Prostate gland (tissue), 2 donors: ENCODE results near the gene CCDC12. TPM values are rescaled to one million over a fixed set of nuclear protein-coding genes. Genes with fewer than 3 reads are reported as not detected.

Experiments used
- DNase-seq: peaks from one replicate; pipeline ENCODE4 v3.0.0-alpha.2; 2019; ENCODE audit warnings: low spot score
- H3K27ac ChIP-seq, 2 donors: fragments of 200-600 bp; sonication (generic); 2 replicates each; pipeline ENCODE4 v1.5.1; 2017 to 2019
- H3K27me3 ChIP-seq: fragments of 200-600 bp; sonication (generic); replicated peaks from 2 replicates; pipeline ENCODE4 v1.5.1; 2019; ENCODE audit not compliant: insufficient read depth
- H3K36me3 ChIP-seq, 2 donors: fragments of 200-600 bp; sonication (generic); 1 replicate in 1 of 2; 2 replicates in 1 of 2; pipeline versions ENCODE4 v1.5.1 to v1.8.1; 2017 to 2019
- H3K4me1 ChIP-seq: fragments of 200-600 bp; sonication (generic); replicated peaks from 2 replicates; pipeline ENCODE4 v1.5.1; 2019
- H3K4me3 ChIP-seq, 2 donors: fragments of 200-600 bp; sonication (generic); 2 replicates each; pipeline ENCODE4 v1.5.1; 2017 to 2019
- H3K9me3 ChIP-seq: fragments of 200-600 bp; sonication (generic); 2 replicates; pipeline ENCODE4 v1.5.1; 2017
- CTCF ChIP-seq, 4 experiments: fragments of 200-600 bp in 2 of 4; fragments of 450-650 bp in 2 of 4; sonication (generic) in 2 of 4; IDR thresholded peaks; 1 replicate in 3 of 4; 2 replicates in 1 of 4; pipeline ENCODE4 v1.5.1; 2016 to 2019; ENCODE audit warnings: antibody characterized with exemption in 4 of 4, mild to moderate bottlenecking in 2 of 4, moderate library complexity in 2 of 4
- POLR2A ChIP-seq: fragments of 450-650 bp; IDR thresholded peaks from one replicate; pipeline ENCODE4 v1.6.1; 2016; ENCODE audit warnings: antibody characterized with exemption, mild to moderate bottlenecking
- POLR2AphosphoS5 ChIP-seq: sonication (generic); formaldehyde crosslinking; IDR thresholded peaks from one replicate; pipeline ENCODE4 v1.6.1; 2017; ENCODE audit warnings: antibody characterized with exemption
- WGBS: methylation state at CpG from one replicate; pipeline ENCODE4 v1.1.5; 2018; 5-methylcytosine and 5-hydroxymethylcytosine counted together
- intact Hi-C: fragments of 100-400 bp; cut with DNase I; formaldehyde crosslinking; loops from one replicate; pipeline ENCODE4 v1.14.2; 2022
- total RNA-seq, 2 donors: library from RNA; depleted of rRNA; stranded (reverse); fragments of >200 nt; gene quantifications; one replicate each; pipeline ENCODE4 v1.1.0, GENCODE V29; 2016

CCDC12 gene
- total RNA-seq, 2 donors from 2014 or later, result 34.6 to 78.7 TPM

DNA sequence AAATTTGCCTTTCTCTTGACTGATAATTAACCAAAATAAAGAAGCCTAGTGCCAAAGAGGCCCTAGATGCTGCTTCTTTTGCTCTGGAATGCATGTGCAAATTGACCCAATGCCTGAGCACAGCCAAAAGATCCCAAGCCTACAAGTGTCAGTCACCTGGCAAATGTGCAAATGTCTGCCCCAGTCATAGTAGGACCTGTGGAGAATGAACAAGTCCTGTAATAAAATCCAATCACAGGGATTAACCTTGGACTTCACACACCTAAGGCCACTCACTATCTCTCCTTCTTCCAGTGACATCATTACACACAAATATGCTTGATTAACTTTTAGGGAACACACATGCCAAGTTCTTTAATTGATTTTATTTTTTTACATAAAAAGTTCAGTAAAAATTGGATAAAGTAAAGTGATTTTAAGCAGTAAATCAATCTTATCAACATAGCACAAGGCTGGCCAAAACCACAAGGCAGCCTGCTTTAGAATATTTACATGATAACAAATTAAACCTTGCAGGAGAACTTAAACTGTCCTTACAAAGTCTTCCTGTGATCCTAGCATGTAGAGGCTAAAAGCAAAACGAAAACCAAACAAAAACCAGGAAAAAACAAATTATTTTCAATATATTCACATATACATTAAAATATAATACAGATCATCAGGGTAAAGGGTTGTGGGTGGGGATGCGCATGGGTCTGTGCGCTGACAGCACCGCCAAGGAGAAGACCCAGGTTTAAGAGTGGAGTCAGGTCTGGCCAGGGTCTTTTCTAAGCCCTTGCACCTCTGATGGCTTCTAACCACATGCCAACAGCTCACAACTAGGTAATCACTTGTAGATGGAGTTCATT is 39.8 kb upstream of the CCDC12 start:
- peaks cover 0 to 3% of the 10 kb centered on the region in 2 donors for H3K36me3 ChIP-seq
- no peak for DNase-seq
- TF ChIP-seq CTCF (IDR thresholded peaks at IDR 0.05) (no peak), POLR2AphosphoS5 (no peak), POLR2A (no peak)
- 88% methylated on average over 4 of the region's 4 CpGs for WGBS
- no peak overlapping the region for H3K27ac ChIP-seq
- H3K27me3 ChIP-seq, result no peaks in the 10 kb centered on the region
- no peaks in the 10 kb centered on the region for H3K4me1 ChIP-seq
- H3K4me3 ChIP-seq, result no peak overlapping the region
- intact Hi-C loops, result loop anchor here (10.0 kb wide), 1 partner anchor 148 kb away; the partner anchor contains the start of gene SETD2
- no peaks in the 10 kb centered on the region for H3K9me3 ChIP-seq

DNA sequence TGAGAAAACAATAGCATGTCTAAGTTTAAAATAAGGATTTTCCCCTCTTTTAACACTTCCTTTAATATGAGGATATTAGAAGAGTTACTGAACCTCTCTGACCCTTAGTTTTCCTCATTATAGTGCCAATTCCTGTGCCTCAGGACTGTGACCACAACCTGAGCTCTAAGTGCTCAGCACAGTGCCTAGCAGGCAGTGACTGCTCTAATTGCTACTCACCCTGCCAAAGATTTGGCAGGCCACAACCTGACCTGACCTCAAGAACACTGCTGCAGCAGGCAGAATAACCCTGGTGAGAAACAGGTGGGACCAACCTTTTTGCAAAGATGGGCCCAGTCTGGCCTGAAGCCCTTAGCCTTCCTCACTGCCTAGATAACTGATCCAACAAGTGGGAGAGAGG is 38.6 kb upstream of the CCDC12 start:
- H3K9me3 ChIP-seq, result no peaks in the 10 kb centered on the region
- TF ChIP-seq CTCF (IDR thresholded peaks at IDR 0.05) (no peak), POLR2A (no peak), POLR2AphosphoS5 (no peak)
- no peak overlapping the region for H3K27ac ChIP-seq
- intact Hi-C loops, result loop anchor here (10.0 kb wide), 1 partner anchor 150 kb away; the partner anchor contains the start of gene SETD2
- H3K36me3 ChIP-seq, result peaks cover 0 to 3% of the 10 kb centered on the region in 2 donors
- H3K4me3 ChIP-seq, result no peak overlapping the region
- no peak for DNase-seq
- H3K4me1 ChIP-seq, result no peaks in the 10 kb centered on the region
- H3K27me3 ChIP-seq, result no peaks in the 10 kb centered on the region

- DNase-seq, result no peak
- Histone ChIP-seq H3K4me1 (no peaks in the 10 kb centered on the region), H3K27ac (no peak overlapping the region), H3K9me3 (no peaks in the 10 kb centered on the region), H3K36me3 (no peaks in the 10 kb centered on the region), H3K4me3 (no peak overlapping the region), H3K27me3 (no peaks in the 10 kb centered on the region)
- TF ChIP-seq CTCF (IDR thresholded peaks at IDR 0.05) (no peak), POLR2A (no peak), POLR2AphosphoS5 (no peak)
- intact Hi-C loops, result loop anchor here (10.0 kb wide), 1 partner anchor 151 kb away; the partner anchor contains the start of gene SETD2
These were observed 37.5 kb upstream of the CCDC12 start for GRCh38 chr3:47014036-47014435.

DNA sequence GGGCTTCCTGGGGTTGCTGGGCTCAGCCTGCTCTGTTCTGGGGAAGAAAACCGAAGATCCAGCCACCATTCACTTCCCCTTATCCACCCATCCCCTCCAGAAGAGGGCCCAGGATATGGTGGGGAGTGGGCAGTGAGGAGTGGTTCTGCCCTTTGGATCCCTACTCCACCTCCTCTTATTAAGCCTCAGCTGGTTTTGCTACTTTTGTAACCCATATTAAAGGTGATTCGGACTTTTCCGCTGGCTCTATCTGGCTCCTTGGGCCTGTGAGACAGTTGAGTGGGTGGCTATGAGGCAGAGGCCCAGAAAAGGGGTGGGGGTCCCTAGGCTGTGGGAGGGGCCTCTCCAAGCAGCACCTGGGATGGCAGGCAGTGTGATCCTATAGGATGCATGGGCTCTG is 36.7 kb upstream of the CCDC12 start:
- no peak overlapping the region for H3K4me3 ChIP-seq
- intact Hi-C loops, result loop anchor here (10.0 kb wide), 1 partner anchor 152 kb away; the partner anchor contains the start of gene SETD2
- DNase-seq, result no peak
- no peaks in the 10 kb centered on the region for H3K9me3 ChIP-seq
- H3K27ac ChIP-seq, result no peak overlapping the region
- no peaks in the 10 kb centered on the region for H3K4me1 ChIP-seq
- no peaks in the 10 kb centered on the region for H3K36me3 ChIP-seq
- TF ChIP-seq CTCF (IDR thresholded peaks at IDR 0.05) (no peak), POLR2AphosphoS5 (no peak), POLR2A (no peak)
- no peaks in the 10 kb centered on the region for H3K27me3 ChIP-seq
- 87% methylated on average over 3 of the region's 3 CpGs for WGBS
